ENCODE results near the gene LRRC7.

Gene LRRC7

GRCh38 chr1:69592341-69592740, 24.6 kb downstream of the LRRC7 start:
- no peaks in the 10 kb centered on the region for H3F3A ChIP-seq (ENCODE audit: insufficient read depth, low read length)
- no peaks in the 10 kb centered on the region for H3K9me2 ChIP-seq (replicated peaks; ENCODE audit: insufficient read depth, low read length)
- H3K4me3 ChIP-seq (ENCODE audit: low read length), result no peak overlapping the region
- H3K4me1 ChIP-seq (ENCODE audit: low read length), result no peaks in the 10 kb centered on the region
- no peaks in the 10 kb centered on the region for H3K27me3 ChIP-seq (replicated peaks; ENCODE audit: insufficient read depth, low read length)
- TF ChIP-seq CTCF (IDR thresholded peaks at IDR 0.05; ENCODE audit: low read length), result no peak
- no peak for TF ChIP-seq EZH2 (optimal IDR thresholded peaks at IDR 0.05; ENCODE audit: low read depth, low read length)
- no peak for TF ChIP-seq EZH2phosphoT487 (IDR thresholded peaks at IDR 0.05; ENCODE audit: low read length)
- H3K9me3 ChIP-seq (replicated peaks; ENCODE audit: insufficient read depth, low read length), result no peaks in the 10 kb centered on the region
- no peaks in the 10 kb centered on the region for H3K36me3 ChIP-seq (replicated peaks; ENCODE audit: insufficient read depth, low read length)
- no peak for DNase-seq
- no peak overlapping the region for H3K9ac ChIP-seq (ENCODE audit: low read length)
- H4K20me1 ChIP-seq (ENCODE audit: insufficient read depth, low read length), result no peaks in the 10 kb centered on the region
- no peak overlapping the region for H3K27ac ChIP-seq (ENCODE audit: low read length)
- H3K4me2 ChIP-seq (ENCODE audit: low read depth, low read length), result no peak overlapping the region
- no peaks in the 10 kb centered on the region for H3K79me2 ChIP-seq (ENCODE audit: low read length)
- no peak overlapping the region for H2AFZ ChIP-seq (ENCODE audit: low read length)

GRCh38 chr1:69595486-69595885, 27.8 kb downstream of the LRRC7 start:
- H2AFZ ChIP-seq (ENCODE audit: low read length), result no peak overlapping the region
- H4K20me1 ChIP-seq (ENCODE audit: insufficient read depth, low read length), result no peaks in the 10 kb centered on the region
- H3K36me3 ChIP-seq (replicated peaks; ENCODE audit: insufficient read depth, low read length), result no peaks in the 10 kb centered on the region
- no peaks in the 10 kb centered on the region for H3K9me2 ChIP-seq (replicated peaks; ENCODE audit: insufficient read depth, low read length)
- H3K79me2 ChIP-seq (ENCODE audit: low read length), result no peaks in the 10 kb centered on the region
- H3K9ac ChIP-seq (ENCODE audit: low read length), result no peak overlapping the region
- DNase-seq, result no peak
- no peak overlapping the region for H3K27ac ChIP-seq (ENCODE audit: low read length)
- H3K9me3 ChIP-seq (replicated peaks; ENCODE audit: insufficient read depth, low read length), result no peaks in the 10 kb centered on the region
- no peak overlapping the region for H3K4me3 ChIP-seq (ENCODE audit: low read length)
- H3K4me1 ChIP-seq (ENCODE audit: low read length), result no peaks in the 10 kb centered on the region
- H3F3A ChIP-seq (ENCODE audit: insufficient read depth, low read length), result no peaks in the 10 kb centered on the region
- H3K27me3 ChIP-seq (replicated peaks; ENCODE audit: insufficient read depth, low read length), result no peaks in the 10 kb centered on the region
- TF ChIP-seq EZH2phosphoT487 (IDR thresholded peaks at IDR 0.05; ENCODE audit: low read length) (no peak), CTCF (IDR thresholded peaks at IDR 0.05; ENCODE audit: low read length) (no peak)
- no peak overlapping the region for H3K4me2 ChIP-seq (ENCODE audit: low read depth, low read length)

- no peaks in the 10 kb centered on the region for H3F3A ChIP-seq (ENCODE audit: insufficient read depth, low read length)
- no peak overlapping the region for H3K9ac ChIP-seq (ENCODE audit: low read length)
- TF ChIP-seq EZH2phosphoT487 (IDR thresholded peaks at IDR 0.05; ENCODE audit: low read length) (no peak), CTCF (IDR thresholded peaks at IDR 0.05; ENCODE audit: low read length) (no peak), EZH2 (optimal IDR thresholded peaks at IDR 0.05; ENCODE audit: low read depth, low read length) (no peak)
- H3K9me3 ChIP-seq (replicated peaks; ENCODE audit: insufficient read depth, low read length), result no peaks in the 10 kb centered on the region
- no peak overlapping the region for H3K27ac ChIP-seq (ENCODE audit: low read length)
- H2AFZ ChIP-seq (ENCODE audit: low read length), result no peak overlapping the region
- H4K20me1 ChIP-seq (ENCODE audit: insufficient read depth, low read length), result no peaks in the 10 kb centered on the region
- H3K36me3 ChIP-seq (replicated peaks; ENCODE audit: insufficient read depth, low read length), result no peaks in the 10 kb centered on the region
- H3K4me2 ChIP-seq (ENCODE audit: low read depth, low read length), result no peak overlapping the region
- no peak for DNase-seq
- H3K79me2 ChIP-seq (ENCODE audit: low read length), result no peaks in the 10 kb centered on the region
- no peaks in the 10 kb centered on the region for H3K4me1 ChIP-seq (ENCODE audit: low read length)
- no peaks in the 10 kb centered on the region for H3K9me2 ChIP-seq (replicated peaks; ENCODE audit: insufficient read depth, low read length)
- H3K4me3 ChIP-seq (ENCODE audit: low read length), result no peak overlapping the region
- H3K27me3 ChIP-seq (replicated peaks; ENCODE audit: insufficient read depth, low read length), result no peaks in the 10 kb centered on the region
Observed at GRCh38 chr1:69611316-69611715, 43.6 kb downstream of the LRRC7 start.
